ENCODE measurements around the gene LIG4.

The LIG4 gene

GRCh38 chr13:108218044-108218974, 3.0 kb upstream of the LIG4 start, which contains the start of gene ABHD13 (continued):
- peak; percentile 69 for TF ChIP-seq ZNF335 (tag by site-specific recombination; conservative IDR thresholded peaks at IDR 0.05)
- TF ChIP-seq SALL2 (tag by site-specific recombination; IDR thresholded peaks at IDR 0.05; ENCODE audit: borderline replicate concordance): no peak
- TF ChIP-seq, protein P1, sequence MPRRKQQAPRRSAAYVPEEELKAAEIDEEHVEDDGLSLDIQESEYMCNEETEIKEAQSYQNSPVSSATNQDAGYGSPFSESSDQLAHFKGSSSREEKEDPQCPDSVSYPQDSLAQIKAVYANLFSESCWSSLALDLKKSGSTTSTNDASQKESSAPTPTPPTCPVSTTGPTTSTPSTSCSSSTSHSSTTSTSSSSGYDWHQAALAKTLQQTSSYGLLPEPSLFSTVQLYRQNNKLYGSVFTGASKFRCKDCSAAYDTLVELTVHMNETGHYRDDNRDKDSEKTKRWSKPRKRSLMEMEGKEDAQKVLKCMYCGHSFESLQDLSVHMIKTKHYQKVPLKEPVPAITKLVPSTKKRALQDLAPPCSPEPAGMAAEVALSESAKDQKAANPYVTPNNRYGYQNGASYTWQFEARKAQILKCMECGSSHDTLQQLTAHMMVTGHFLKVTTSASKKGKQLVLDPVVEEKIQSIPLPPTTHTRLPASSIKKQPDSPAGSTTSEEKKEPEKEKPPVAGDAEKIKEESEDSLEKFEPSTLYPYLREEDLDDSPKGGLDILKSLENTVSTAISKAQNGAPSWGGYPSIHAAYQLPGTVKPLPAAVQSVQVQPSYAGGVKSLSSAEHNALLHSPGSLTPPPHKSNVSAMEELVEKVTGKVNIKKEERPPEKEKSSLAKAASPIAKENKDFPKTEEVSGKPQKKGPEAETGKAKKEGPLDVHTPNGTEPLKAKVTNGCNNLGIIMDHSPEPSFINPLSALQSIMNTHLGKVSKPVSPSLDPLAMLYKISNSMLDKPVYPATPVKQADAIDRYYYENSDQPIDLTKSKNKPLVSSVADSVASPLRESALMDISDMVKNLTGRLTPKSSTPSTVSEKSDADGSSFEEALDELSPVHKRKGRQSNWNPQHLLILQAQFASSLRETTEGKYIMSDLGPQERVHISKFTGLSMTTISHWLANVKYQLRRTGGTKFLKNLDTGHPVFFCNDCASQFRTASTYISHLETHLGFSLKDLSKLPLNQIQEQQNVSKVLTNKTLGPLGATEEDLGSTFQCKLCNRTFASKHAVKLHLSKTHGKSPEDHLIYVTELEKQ (tag by site-specific recombination; IDR thresholded peaks at IDR 0.05; ENCODE audit: borderline replicate concordance): no peak
- TF ChIP-seq, protein P2, sequence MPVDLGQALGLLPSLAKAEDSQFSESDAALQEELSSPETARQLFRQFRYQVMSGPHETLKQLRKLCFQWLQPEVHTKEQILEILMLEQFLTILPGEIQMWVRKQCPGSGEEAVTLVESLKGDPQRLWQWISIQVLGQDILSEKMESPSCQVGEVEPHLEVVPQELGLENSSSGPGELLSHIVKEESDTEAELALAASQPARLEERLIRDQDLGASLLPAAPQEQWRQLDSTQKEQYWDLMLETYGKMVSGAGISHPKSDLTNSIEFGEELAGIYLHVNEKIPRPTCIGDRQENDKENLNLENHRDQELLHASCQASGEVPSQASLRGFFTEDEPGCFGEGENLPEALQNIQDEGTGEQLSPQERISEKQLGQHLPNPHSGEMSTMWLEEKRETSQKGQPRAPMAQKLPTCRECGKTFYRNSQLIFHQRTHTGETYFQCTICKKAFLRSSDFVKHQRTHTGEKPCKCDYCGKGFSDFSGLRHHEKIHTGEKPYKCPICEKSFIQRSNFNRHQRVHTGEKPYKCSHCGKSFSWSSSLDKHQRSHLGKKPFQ (tag by site-specific recombination; IDR thresholded peaks at IDR 0.05): peak; percentile 38; the same call in 1 of the 2 replicates
- no peak for TF ChIP-seq SETDB1 (IDR thresholded peaks at IDR 0.05; ENCODE audit: insufficient read length, low read length)
- no peak for TF ChIP-seq ELK4 (IDR thresholded peaks at IDR 0.05; ENCODE audit: borderline replicate concordance, low read depth, low read length)
- no peak for TF ChIP-seq ZNF658 (tag by site-specific recombination; IDR thresholded peaks at IDR 0.05)
- TF ChIP-seq KLF7 (tag by site-specific recombination; IDR thresholded peaks at IDR 0.05; ENCODE audit: borderline replicate concordance): no peak
- TF ChIP-seq ZNF404 (tag by site-specific recombination; IDR thresholded peaks at IDR 0.05): no peak
- no peak for TF ChIP-seq KLF16 (tag by site-specific recombination; IDR thresholded peaks at IDR 0.05)
- no peak for TF ChIP-seq ZBTB7A (tag by site-specific recombination; IDR thresholded peaks at IDR 0.05; ENCODE audit: low read depth)
- no peak for TF ChIP-seq ZNF670 (tag by site-specific recombination; IDR thresholded peaks at IDR 0.05; ENCODE audit: low read depth)
- TF ChIP-seq ZNF701 (tag by site-specific recombination; IDR thresholded peaks at IDR 0.05): no peak
- no peak for TF ChIP-seq ZNF514 (tag by site-specific recombination; IDR thresholded peaks at IDR 0.05)
- TF ChIP-seq TRIM28 (IDR thresholded peaks at IDR 0.05; ENCODE audit: borderline replicate concordance, low read length): no peak
- TF ChIP-seq FEZF1 (tag by site-specific recombination; IDR thresholded peaks at IDR 0.05): no peak
- peak; percentile 85; the same call in 1 of the 2 replicates for TF ChIP-seq SP7 (tag by site-specific recombination; IDR thresholded peaks at IDR 0.05)
- TF ChIP-seq ZNF843 (tag by site-specific recombination; IDR thresholded peaks at IDR 0.05): no peak
- peak; percentile 95 for TF ChIP-seq ZNF561 (tag by site-specific recombination; IDR thresholded peaks at IDR 0.05; ENCODE audit: borderline replicate concordance)
- no peak for TF ChIP-seq AEBP2 (tag by site-specific recombination; IDR thresholded peaks at IDR 0.05; ENCODE audit: borderline replicate concordance)
- no peak for TF ChIP-seq ZNF366 (tag by site-specific recombination; conservative IDR thresholded peaks at IDR 0.05)
- TF ChIP-seq ZNF626 (tag by site-specific recombination; IDR thresholded peaks at IDR 0.05): no peak
- TF ChIP-seq SCRT2 (tag by site-specific recombination; IDR thresholded peaks at IDR 0.05): peak; percentile 86
- no peak for TF ChIP-seq ZNF785 (tag by site-specific recombination; IDR thresholded peaks at IDR 0.05)
- no peak for TF ChIP-seq ATF2 (tag by site-specific recombination; IDR thresholded peaks at IDR 0.05; ENCODE audit: low read depth)
- TF ChIP-seq ZNF654 (tag by site-specific recombination; IDR thresholded peaks at IDR 0.05; ENCODE audit: low read depth): no peak
- TF ChIP-seq ZNF24 (tag by site-specific recombination; IDR thresholded peaks at IDR 0.05): peak; percentile 37; the same call in 1 of the 2 replicates
- TF ChIP-seq ZNF121 (tag by site-specific recombination; IDR thresholded peaks at IDR 0.05): no peak; the same call in 1 of the 2 replicates
- TF ChIP-seq, protein P3, sequence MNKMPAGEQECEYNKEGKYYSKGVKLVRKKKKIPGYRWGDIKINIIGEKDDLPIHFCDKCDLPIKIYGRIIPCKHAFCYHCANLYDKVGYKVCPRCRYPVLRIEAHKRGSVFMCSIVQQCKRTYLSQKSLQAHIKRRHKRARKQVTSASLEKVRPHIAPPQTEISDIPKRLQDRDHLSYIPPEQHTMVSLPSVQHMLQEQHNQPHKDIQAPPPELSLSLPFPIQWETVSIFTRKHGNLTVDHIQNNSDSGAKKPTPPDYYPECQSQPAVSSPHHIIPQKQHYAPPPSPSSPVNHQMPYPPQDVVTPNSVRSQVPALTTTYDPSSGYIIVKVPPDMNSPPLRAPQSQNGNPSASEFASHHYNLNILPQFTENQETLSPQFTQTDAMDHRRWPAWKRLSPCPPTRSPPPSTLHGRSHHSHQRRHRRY (tag by site-specific recombination; IDR thresholded peaks at IDR 0.05): no peak
- TF ChIP-seq BCL11B (tag by site-specific recombination; IDR thresholded peaks at IDR 0.05; ENCODE audit: low read depth): no peak

Measured in HEK293 (cell line).